HG03460 (cell line): ENCODE data around the gene NPBWR2.
"Not testable (repeated sequence)": the region's sequence is repeated elsewhere in the genome, so short reads cannot be mapped to it uniquely, and the experiment has no call there.

ENCODE experiments used
- ATAC-seq: cut with Tn5 transposase; IDR thresholded peaks from one replicate; pipeline ENCODE4 v1.9.1; 2021; ENCODE audit not compliant: unreplicated experiment

Gene NPBWR2

GRCh38 chr20:64088586-64088985, 18.8 kb downstream of the NPBWR2 start:
- ATAC-seq = not testable (repeated sequence)

GRCh38 chr20:64087226-64087825, 20.0 kb downstream of the NPBWR2 start:
- ATAC-seq = not testable (repeated sequence)

- ATAC-seq = no peak
Observed at GRCh38 chr20:64086801-64087200, 20.6 kb downstream of the NPBWR2 start.

- ATAC-seq = no peak
Observed at GRCh38 chr20:64084685-64085152, 22.6 kb downstream of the NPBWR2 start.

- no peak for ATAC-seq
Observed at GRCh38 chr20:64083804-64084684, 23.3 kb downstream of the NPBWR2 start, which contains the start of gene LKAAEAR1. LKAAEAR1 (minus strand) TSS chr20:64084398; CDS start chr20:64084219, 179 bp downstream.

GRCh38 chr20:64083378-64083803, 24.0 kb downstream of the NPBWR2 start:
- no peak for ATAC-seq

- no peak for ATAC-seq
Observed at GRCh38 chr20:64082820-64083377, 24.5 kb downstream of the NPBWR2 start.

GRCh38 chr20:64082126-64082731, 25.1 kb downstream of the NPBWR2 start:
- no peak for ATAC-seq

- ATAC-seq = no peak
Observed at GRCh38 chr20:64081624-64081964, 25.8 kb downstream of the NPBWR2 start.

- no peak for ATAC-seq
Observed at GRCh38 chr20:64080813-64081623, 26.3 kb downstream of the NPBWR2 start.

GRCh38 chr20:64080013-64080812, 27.2 kb downstream of the NPBWR2 start, which contains the start of gene OPRL1:
OPRL1 (plus strand) TSS chr20:64080082; CDS start chr20:64092721, 12,639 bp downstream.
- ATAC-seq = no peak

- ATAC-seq = no peak
Observed at GRCh38 chr20:64079273-64080012, 27.9 kb downstream of the NPBWR2 start, which contains the start of gene RGS19. RGS19 (minus strand) TSS chr20:64079518; CDS start chr20:64076886, 2,632 bp downstream.

- no peak for ATAC-seq
Observed at GRCh38 chr20:64078934-64079272, 28.5 kb downstream of the NPBWR2 start.

GRCh38 chr20:64077876-64078551, 29.4 kb downstream of the NPBWR2 start:
- no peak for ATAC-seq

GRCh38 chr20:64077541-64077875, 29.9 kb downstream of the NPBWR2 start:
- no peak for ATAC-seq

GRCh38 chr20:64077094-64077493, 30.3 kb downstream of the NPBWR2 start:
- no peak for ATAC-seq

- no peak for ATAC-seq
Observed at GRCh38 chr20:64076061-64076997, 31.0 kb downstream of the NPBWR2 start.
